SK-N-SH (cell line): ENCODE results near the gene PHC3. TPM values are rescaled to one million over a fixed set of nuclear protein-coding genes. Genes with fewer than 3 reads are reported as not detected.

Experiments used
- CTCF ChIA-PET: fragments of 300-600, 350-600 bp; formaldehyde crosslinking; extraction: SDS; loops from one replicate; lab custom pipeline; 2021; lab: Yijun Ruan, JAX
- POLR2A ChIA-PET: fragments of 350-600 bp; sonication (Branson Sonifier 250); formaldehyde crosslinking; extraction: SDS; loops from one replicate; lab custom pipeline; 2020; ENCODE audit warnings: antibody characterized with exemption, inconsistent platforms; lab: Yijun Ruan, JAX
- DNase-seq: peaks from one replicate; pipeline ENCODE4 v3.0.0; 2012
- H2AFZ ChIP-seq: fragments of 200-600 bp; sonication (generic); 2 replicates; pipeline ENCODE4 v1.8.1; 2016; ENCODE audit warnings: antibody characterized with exemption, mild to moderate bottlenecking, low read depth
- H3F3A ChIP-seq: fragments of 200-600 bp; sonication (generic); replicated peaks from 2 replicates; pipeline ENCODE3; 2016; ENCODE audit warnings: antibody characterized with exemption, mild to moderate bottlenecking; ENCODE audit not compliant: insufficient read depth
- H3K27ac ChIP-seq, 2 experiments: fragments of 200-500 bp in 1 of 2; fragments of 200-600 bp in 1 of 2; sonication (Bioruptor generic) in 1 of 2; sonication (generic), shearing (Covaris generic) in 1 of 2; 2 replicates each; pipeline versions ENCODE4 v1.5.1 to v1.6.1; 2014 to 2016; ENCODE audit warnings: low read depth in 2 of 2, inconsistent platforms in 1 of 2, low read length in 1 of 2, mild to moderate bottlenecking in 1 of 2, mixed read lengths in 1 of 2
- H3K27me3 ChIP-seq: fragments of 200-600 bp; sonication (generic), shearing (Covaris generic); 2 replicates; pipeline ENCODE4 v1.6.1; 2016; ENCODE audit warnings: mixed run types; ENCODE audit not compliant: insufficient read depth
- H3K36me3 ChIP-seq, 2 experiments: fragments of 200-500 bp in 1 of 2; fragments of 200-600 bp in 1 of 2; sonication (Bioruptor generic) in 1 of 2; sonication (generic) in 1 of 2; replicated peaks in 1 of 2; 2 replicates each; pipeline versions ENCODE3 to v1.5.1; 2014 to 2016; ENCODE audit warnings: low read length in 1 of 2, mild to moderate bottlenecking in 1 of 2; ENCODE audit not compliant: insufficient read depth in 2 of 2, control insufficient read depth in 1 of 2
- H3K4me1 ChIP-seq, 2 experiments: fragments of 200-500 bp in 1 of 2; fragments of 200-600 bp in 1 of 2; sonication (Bioruptor generic) in 1 of 2; sonication (generic), shearing (Covaris generic) in 1 of 2; 2 replicates each; pipeline versions ENCODE4 v1.5.1 to v1.6.1; 2014 to 2016; ENCODE audit warnings: low read depth in 1 of 2, low read length in 1 of 2, mixed run types in 1 of 2; ENCODE audit not compliant: insufficient read depth in 2 of 2, control insufficient read depth in 1 of 2
- H3K4me2 ChIP-seq: fragments of 200-600 bp; sonication (generic), shearing (Covaris generic); 2 replicates; pipeline ENCODE4 v1.6.1; 2017; ENCODE audit warnings: mixed run types
- H3K4me3 ChIP-seq, 2 experiments: fragments of 200-500 bp in 1 of 2; fragments of 200-600 bp in 1 of 2; sonication (Bioruptor generic) in 1 of 2; sonication (generic), shearing (Covaris generic) in 1 of 2; 2 replicates each; pipeline versions ENCODE4 v1.5.1 to v1.8.1; 2014 to 2016; ENCODE audit warnings: low read depth in 2 of 2, inconsistent platforms in 1 of 2, low read length in 1 of 2, mild to moderate bottlenecking in 1 of 2, mixed read lengths in 1 of 2, moderate library complexity in 1 of 2
- H3K79me2 ChIP-seq: fragments of 200-600 bp; sonication (generic); 2 replicates; pipeline ENCODE4 v1.8.1; 2017; ENCODE audit warnings: mild to moderate bottlenecking; ENCODE audit not compliant: insufficient read depth
- H3K9ac ChIP-seq: fragments of 200-600 bp; sonication (generic); 2 replicates; pipeline ENCODE4 v1.6.1; 2017; ENCODE audit warnings: mixed run types
- H3K9me2 ChIP-seq: fragments of 200-600 bp; sonication (generic); 2 replicates; pipeline ENCODE4 v1.6.1; 2017; ENCODE audit warnings: mixed run types
- H3K9me3 ChIP-seq: fragments of 200-600 bp; sonication (generic); 2 replicates; pipeline ENCODE4 v1.6.1; 2017; ENCODE audit warnings: mixed run types, mild to moderate bottlenecking, moderate library complexity
- H4K20me1 ChIP-seq: fragments of 200-600 bp; sonication (generic); 2 replicates; pipeline ENCODE4 v1.6.1; 2017; ENCODE audit warnings: mild to moderate bottlenecking, mixed run types; ENCODE audit not compliant: insufficient read depth
- EZH2phosphoT487 ChIP-seq: fragments of 200-600 bp; sonication (generic); IDR thresholded peaks from 2 replicates; pipeline ENCODE4 v1.6.1; 2017; ENCODE audit warnings: low read depth, mixed run types, mild to moderate bottlenecking, antibody characterized with exemption, moderate library complexity, borderline replicate concordance
- FOXJ3 ChIP-seq: sonication (generic); formaldehyde crosslinking; IDR thresholded peaks from 2 replicates; pipeline ENCODE4 v1.5.1; 2020; ENCODE audit warnings: mild to moderate bottlenecking, missing genetic modification reagents
- NRF1 ChIP-seq: IDR thresholded peaks from 2 replicates; pipeline ENCODE4 v1.6.1; 2012; ENCODE audit warnings: low read depth, mild to moderate bottlenecking, low read length
- RXRA ChIP-seq: IDR thresholded peaks from 2 replicates; pipeline ENCODE4 v1.4.0; 2012; ENCODE audit warnings: low read depth, mild to moderate bottlenecking, borderline replicate concordance
- SMC3 ChIP-seq: IDR thresholded peaks from 2 replicates; pipeline ENCODE4 v1.6.1; 2012; ENCODE audit warnings: low read depth, low read length, improper control_type of control experiment
- TAF1 ChIP-seq: IDR thresholded peaks from 2 replicates; pipeline ENCODE4 v1.6.1; 2012; ENCODE audit warnings: low read depth, mild to moderate bottlenecking, low read length, moderate library complexity, borderline replicate concordance
- USF1 ChIP-seq: IDR thresholded peaks from 2 replicates; pipeline ENCODE4 v1.4.0; 2012; ENCODE audit warnings: low read depth, borderline replicate concordance
- WGBS: methylation state at CpG from one replicate; pipeline ENCODE4 v1.1.6; 2017; ENCODE audit warnings: low lambda C conversion rate; 5-methylcytosine and 5-hydroxymethylcytosine counted together
- polyA plus RNA-seq, 3 experiments: library from polyadenylated mRNA; depleted of rRNA; stranded (reverse); fragments of >200 nt; gene quantifications; 2 replicates each; pipeline ENCODE4 v1.2.3, GENCODE V29; 2012
- TF ChIP-seq, protein P1 (sequence below): fragments of 200-600 bp; sonication (generic); IDR thresholded peaks from 2 replicates; pipeline ENCODE4 v1.6.1; 2017; ENCODE audit warnings: antibody characterized with exemption, mild to moderate bottlenecking, moderate library complexity
- TF ChIP-seq, protein P2 (sequence below): IDR thresholded peaks from 2 replicates; pipeline ENCODE4 v1.4.0; 2012; ENCODE audit warnings: low read depth, borderline replicate concordance

Gene PHC3
- polyA plus RNA-seq, 1 of the 3 experiments (the other 2 are of a cell fraction): 9.2 TPM

GRCh38 chr3:170049146-170050000, 132.2 kb downstream of the PHC3 start:
- Histone ChIP-seq H2AFZ (no peak overlapping the region), H3K4me1 (peaks cover 0 to 9% of the 10 kb centered on the region in 2 experiments; a peak in 1 of 4 replicates), H3K27me3 (no peaks in the 10 kb centered on the region; the same call in 1 of the 2 replicates), H3K27ac (no peak overlapping the region), H3K36me3 (no peaks in the 10 kb centered on the region), H3K4me3 (no peak overlapping the region), H3K79me2 (no peaks in the 10 kb centered on the region), H4K20me1 (no peaks in the 10 kb centered on the region), H3K9me3 (no peaks in the 10 kb centered on the region), H3K9me2 (no peaks in the 10 kb centered on the region), H3K9ac (no peak overlapping the region), H3F3A (peaks cover 4% of the 10 kb centered on the region), H3K4me2 (no peak overlapping the region)
- TF ChIP-seq RXRA (no peak), FOXJ3 (CRISPR knock-in tag) (no peak), USF1 (no peak)
- ChIA-PET POLR2A (no interaction called here), CTCF (interaction anchor here (0.8 kb wide), 1 partner anchor 12 kb away, joined by 4 read pairs; no protein-coding TSS in a partner anchor)
- 74% methylated on average over 8 of the region's 10 CpGs for WGBS
- DNase-seq: no peak

DNA sequence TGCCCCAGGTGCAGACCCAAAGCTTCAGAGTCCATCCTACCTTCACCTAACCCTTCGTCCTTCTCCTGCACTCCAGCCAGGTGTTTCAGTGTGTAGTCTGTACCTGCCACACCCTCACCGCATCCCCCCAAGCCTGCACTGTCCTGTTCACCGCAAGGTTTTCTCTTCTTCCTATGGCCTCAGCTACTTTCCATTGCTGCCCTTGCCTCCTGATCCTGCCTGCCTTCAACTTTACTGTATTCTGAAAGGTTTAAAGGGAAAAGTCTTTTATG, 134.5 kb downstream of the PHC3 start:
- no peak overlapping the region for H3K9ac ChIP-seq
- no peaks in the 10 kb centered on the region for H3F3A ChIP-seq
- no peak for TF ChIP-seq SMC3
- TF ChIP-seq FOXJ3 (CRISPR knock-in tag): no peak
- TF ChIP-seq, protein P1, sequence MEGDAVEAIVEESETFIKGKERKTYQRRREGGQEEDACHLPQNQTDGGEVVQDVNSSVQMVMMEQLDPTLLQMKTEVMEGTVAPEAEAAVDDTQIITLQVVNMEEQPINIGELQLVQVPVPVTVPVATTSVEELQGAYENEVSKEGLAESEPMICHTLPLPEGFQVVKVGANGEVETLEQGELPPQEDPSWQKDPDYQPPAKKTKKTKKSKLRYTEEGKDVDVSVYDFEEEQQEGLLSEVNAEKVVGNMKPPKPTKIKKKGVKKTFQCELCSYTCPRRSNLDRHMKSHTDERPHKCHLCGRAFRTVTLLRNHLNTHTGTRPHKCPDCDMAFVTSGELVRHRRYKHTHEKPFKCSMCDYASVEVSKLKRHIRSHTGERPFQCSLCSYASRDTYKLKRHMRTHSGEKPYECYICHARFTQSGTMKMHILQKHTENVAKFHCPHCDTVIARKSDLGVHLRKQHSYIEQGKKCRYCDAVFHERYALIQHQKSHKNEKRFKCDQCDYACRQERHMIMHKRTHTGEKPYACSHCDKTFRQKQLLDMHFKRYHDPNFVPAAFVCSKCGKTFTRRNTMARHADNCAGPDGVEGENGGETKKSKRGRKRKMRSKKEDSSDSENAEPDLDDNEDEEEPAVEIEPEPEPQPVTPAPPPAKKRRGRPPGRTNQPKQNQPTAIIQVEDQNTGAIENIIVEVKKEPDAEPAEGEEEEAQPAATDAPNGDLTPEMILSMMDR: no peak
- TF ChIP-seq TAF1: no peak
- no peak for TF ChIP-seq EZH2phosphoT487
- TF ChIP-seq, protein P2, sequence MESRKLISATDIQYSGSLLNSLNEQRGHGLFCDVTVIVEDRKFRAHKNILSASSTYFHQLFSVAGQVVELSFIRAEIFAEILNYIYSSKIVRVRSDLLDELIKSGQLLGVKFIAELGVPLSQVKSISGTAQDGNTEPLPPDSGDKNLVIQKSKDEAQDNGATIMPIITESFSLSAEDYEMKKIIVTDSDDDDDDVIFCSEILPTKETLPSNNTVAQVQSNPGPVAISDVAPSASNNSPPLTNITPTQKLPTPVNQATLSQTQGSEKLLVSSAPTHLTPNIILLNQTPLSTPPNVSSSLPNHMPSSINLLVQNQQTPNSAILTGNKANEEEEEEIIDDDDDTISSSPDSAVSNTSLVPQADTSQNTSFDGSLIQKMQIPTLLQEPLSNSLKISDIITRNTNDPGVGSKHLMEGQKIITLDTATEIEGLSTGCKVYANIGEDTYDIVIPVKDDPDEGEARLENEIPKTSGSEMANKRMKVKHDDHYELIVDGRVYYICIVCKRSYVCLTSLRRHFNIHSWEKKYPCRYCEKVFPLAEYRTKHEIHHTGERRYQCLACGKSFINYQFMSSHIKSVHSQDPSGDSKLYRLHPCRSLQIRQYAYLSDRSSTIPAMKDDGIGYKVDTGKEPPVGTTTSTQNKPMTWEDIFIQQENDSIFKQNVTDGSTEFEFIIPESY: no peak
- TF ChIP-seq NRF1: no peak
- no peak overlapping the region for H3K4me3 ChIP-seq
- no peak overlapping the region for H3K27ac ChIP-seq
- no peaks in the 10 kb centered on the region for H3K79me2 ChIP-seq
- no peaks in the 10 kb centered on the region for H3K9me2 ChIP-seq
- H2AFZ ChIP-seq: no peak overlapping the region
- POLR2A ChIA-PET: no interaction called here
- no peak overlapping the region for H3K4me2 ChIP-seq
- H4K20me1 ChIP-seq: no peaks in the 10 kb centered on the region
- DNase-seq: no peak
- H3K4me1 ChIP-seq: peaks cover 0 to 12% of the 10 kb centered on the region in 2 experiments; a peak in 1 of 4 replicates
- no peaks in the 10 kb centered on the region for H3K36me3 ChIP-seq
- H3K9me3 ChIP-seq: no peaks in the 10 kb centered on the region
- H3K27me3 ChIP-seq: no peaks in the 10 kb centered on the region; the same call in 1 of the 2 replicates
- CTCF ChIA-PET: no interaction called here
- 95% methylated on average over 3 of the region's 3 CpGs for WGBS
